Ovary (tissue), 9 donors: ENCODE data around the gene ATP2C1. TPM values are rescaled to one million over a fixed set of nuclear protein-coding genes. Genes with fewer than 3 reads are reported as not detected.

ENCODE experiments used
- DNase-seq, 5 donors: peaks; one replicate each; pipeline ENCODE4 v3.0.0-alpha.2; 2019 to 2020
- H3K27ac ChIP-seq, 2 donors: fragments of 200-600 bp; one replicate each; pipeline versions ENCODE4 v1.5.1 to v1.8.0; 2019 to 2022
- H3K27me3 ChIP-seq: fragments of 200-600 bp; one replicate; pipeline ENCODE4 v1.8.0; 2022
- H3K36me3 ChIP-seq: fragments of 200-600 bp; sonication (generic); one replicate; pipeline ENCODE4 v1.5.1; 2019
- H3K4me1 ChIP-seq: one replicate; pipeline ENCODE4 v1.8.1; 2013; ENCODE audit warnings: mild to moderate bottlenecking, moderate library complexity; ENCODE audit not compliant: insufficient read depth
- H3K4me3 ChIP-seq: fragments of 200-600 bp; sonication (generic); one replicate; pipeline ENCODE4 v1.5.1; 2017
- H3K9me3 ChIP-seq, 2 donors: fragments of 200-600 bp in 1 of 2; sonication (generic) in 1 of 2; one replicate each; pipeline versions ENCODE4 v1.5.1 to v1.8.1; 2013 to 2019; ENCODE audit warnings: mild to moderate bottlenecking in 1 of 2, moderate library complexity in 1 of 2
- EP300 ChIP-seq: sonication (generic); formaldehyde crosslinking; IDR thresholded peaks from one replicate; pipeline ENCODE4 v1.6.1; 2017; ENCODE audit warnings: antibody characterized with exemption
- POLR2A ChIP-seq: fragments of 450-650 bp; IDR thresholded peaks from one replicate; pipeline ENCODE4 v1.6.1; 2017; ENCODE audit warnings: antibody characterized with exemption, mild to moderate bottlenecking, moderate library complexity
- WGBS, 3 donors: extraction: QIAGEN DNeasy Blood & Tissue Kit in 1 of 3; methylation state at CpG; one replicate each; pipeline versions ENCODE4 v1.1.5 to v1.1.7; 2013 to 2017; 5-methylcytosine and 5-hydroxymethylcytosine counted together
- intact Hi-C, 4 donors: fragments of 100-400 bp; cut with DNase I; formaldehyde crosslinking; loops; one replicate each; pipeline versions ENCODE4 v1.11.0 to v1.15.1; 2022 to 2023
- polyA plus RNA-seq, 2 donors: library from polyadenylated mRNA; stranded (reverse); fragments of 200-250 nt in 1 of 2; fragments of 350-450 nt in 1 of 2; fragmentation: Illumina TruSeq in 1 of 2; extraction: RNeasy Lipid Tissue Mini Kit (QIAGEN cat#74804) in 1 of 2; gene quantifications; one replicate each; pipeline ENCODE4 v1.2.3, GENCODE V29; 2013 to 2014
- total RNA-seq, 7 donors: library from RNA; depleted of rRNA in 2 of 7; stranded (reverse); fragments of >200 nt in 2 of 7; fragmentation: NEBNext Ultra II Directional in 3 of 7; extraction: Animal tissue kit (Norgen Biotek cat#: 25700) in 3 of 7; gene quantifications; one replicate each; pipeline versions ENCODE4 v1.1.0 to v1.2.4, GENCODE V29; 2016 to 2023
- TF ChIP-seq, protein P1 (sequence below), 3 donors: fragments of 450-650 bp in 2 of 3; fragments of 200-600 bp in 1 of 3; IDR thresholded peaks; one replicate each; pipeline versions ENCODE4 v1.5.1 to v1.8.0; 2016 to 2022; ENCODE audit warnings: antibody characterized with exemption in 3 of 3, mild to moderate bottlenecking in 1 of 3
- donor health status: DM: no; HTN: no; CAD: no; lungs with moderate emphysema.
- donor health status: DM: no; HTN: no; CAD: no.
- donor health status: Bipolar disorder and iron deficiency.
- donor health status: DM: yes; HTN: yes; CAD: no.
- donor health status: DM: no; HTN: no; CAD: no.
- donor health status: DM: yes; HTN: yes; CAD: no.

ATP2C1 gene
- total and polyA plus RNA-seq, 9 donors, result 27.3 to 88.4 (median 53.0) TPM

DNA sequence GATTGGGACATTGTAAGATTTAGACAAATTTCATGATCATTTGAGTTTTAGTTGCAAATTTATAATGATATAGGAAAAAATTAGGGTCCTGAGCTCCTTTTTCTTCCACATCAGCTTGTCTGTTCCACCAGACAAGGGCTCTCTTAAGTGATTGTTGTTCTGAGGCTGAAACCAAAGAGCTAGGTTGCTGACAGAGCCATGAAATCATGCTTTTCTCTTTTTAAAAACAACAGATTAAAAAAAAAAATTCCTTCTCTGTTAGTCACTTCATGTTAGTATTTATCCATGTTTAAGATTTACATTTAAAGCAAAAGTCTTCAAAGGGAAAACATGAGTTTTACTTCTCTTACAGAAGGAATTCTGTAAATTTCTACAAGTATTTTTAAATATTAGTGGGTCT, 56.8 kb downstream of the ATP2C1 start:
- no peaks in the 10 kb centered on the region for H3K36me3 ChIP-seq

DNA sequence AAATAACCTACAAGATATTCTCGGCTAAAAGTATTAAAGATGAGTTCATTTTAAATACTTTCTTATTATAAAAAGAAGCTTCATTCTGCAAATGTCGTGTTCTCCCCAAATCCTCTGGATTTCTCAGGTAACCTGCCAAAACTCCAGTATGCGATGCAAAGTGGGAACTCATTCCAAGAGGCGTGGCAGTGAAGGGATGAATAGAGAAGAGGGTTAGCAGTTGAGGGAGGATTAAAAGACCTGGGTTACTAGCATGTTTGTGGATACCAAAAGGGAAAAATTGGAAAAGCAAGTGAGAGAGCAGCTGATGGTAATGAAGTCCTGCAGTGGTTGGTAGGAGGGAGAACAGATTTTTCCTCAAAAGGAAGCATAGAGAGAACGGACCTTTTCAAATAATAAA, 61.6 kb downstream of the ATP2C1 start:
- no peak overlapping the region for H3K27ac ChIP-seq
- intact Hi-C loops, result no loop called here
- WGBS, 3 donors, result 78 to 83% (median 81%) methylated on average over 5 of the region's 5 CpGs
- H3K36me3 ChIP-seq, result no peaks in the 10 kb centered on the region
- TF ChIP-seq, protein P1, sequence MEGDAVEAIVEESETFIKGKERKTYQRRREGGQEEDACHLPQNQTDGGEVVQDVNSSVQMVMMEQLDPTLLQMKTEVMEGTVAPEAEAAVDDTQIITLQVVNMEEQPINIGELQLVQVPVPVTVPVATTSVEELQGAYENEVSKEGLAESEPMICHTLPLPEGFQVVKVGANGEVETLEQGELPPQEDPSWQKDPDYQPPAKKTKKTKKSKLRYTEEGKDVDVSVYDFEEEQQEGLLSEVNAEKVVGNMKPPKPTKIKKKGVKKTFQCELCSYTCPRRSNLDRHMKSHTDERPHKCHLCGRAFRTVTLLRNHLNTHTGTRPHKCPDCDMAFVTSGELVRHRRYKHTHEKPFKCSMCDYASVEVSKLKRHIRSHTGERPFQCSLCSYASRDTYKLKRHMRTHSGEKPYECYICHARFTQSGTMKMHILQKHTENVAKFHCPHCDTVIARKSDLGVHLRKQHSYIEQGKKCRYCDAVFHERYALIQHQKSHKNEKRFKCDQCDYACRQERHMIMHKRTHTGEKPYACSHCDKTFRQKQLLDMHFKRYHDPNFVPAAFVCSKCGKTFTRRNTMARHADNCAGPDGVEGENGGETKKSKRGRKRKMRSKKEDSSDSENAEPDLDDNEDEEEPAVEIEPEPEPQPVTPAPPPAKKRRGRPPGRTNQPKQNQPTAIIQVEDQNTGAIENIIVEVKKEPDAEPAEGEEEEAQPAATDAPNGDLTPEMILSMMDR (IDR thresholded peaks at IDR 0.05), result no peak
- TF ChIP-seq EP300 (no peak), POLR2A (no peak)
- DNase-seq, result no peak
- no peaks in the 10 kb centered on the region for H3K4me1 ChIP-seq
- H3K27me3 ChIP-seq, result no peaks in the 10 kb centered on the region
- no peaks in the 10 kb centered on the region for H3K9me3 ChIP-seq
- H3K4me3 ChIP-seq, result no peak overlapping the region

More for the DNA sequence above, 56.8 kb downstream of the ATP2C1 start:
- TF ChIP-seq, protein P1 (IDR thresholded peaks at IDR 0.05), result no peak
- Histone ChIP-seq H3K27ac (no peak overlapping the region), H3K4me1 (no peaks in the 10 kb centered on the region), H3K4me3 (no peak overlapping the region), H3K9me3 (no peaks in the 10 kb centered on the region), H3K27me3 (no peaks in the 10 kb centered on the region)
- DNase-seq, result no peak
- intact Hi-C loops, result no loop called here

DNA sequence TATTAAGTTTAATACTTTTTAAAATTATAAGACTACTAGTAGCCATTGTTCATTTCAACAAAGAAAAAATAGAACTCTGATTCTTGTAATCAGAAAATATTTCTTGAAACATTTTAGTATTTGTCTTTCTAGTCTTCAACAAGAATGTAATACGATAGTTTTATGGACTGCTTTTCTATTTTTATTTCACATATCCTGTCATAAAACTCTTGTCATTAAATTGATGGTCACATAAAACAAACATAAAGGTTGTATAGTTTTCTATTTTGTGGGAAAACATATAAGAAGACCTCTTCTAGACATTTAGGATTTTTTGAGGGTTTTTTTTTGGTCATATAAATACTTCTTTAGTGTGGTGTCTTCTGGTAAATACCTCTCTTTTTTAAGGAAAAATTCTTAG, 62.4 kb downstream of the ATP2C1 start:
- H3K36me3 ChIP-seq, result no peaks in the 10 kb centered on the region
- TF ChIP-seq, protein P1 (IDR thresholded peaks at IDR 0.05), result no peak
- TF ChIP-seq EP300 (no peak), POLR2A (no peak)
- H3K27ac ChIP-seq, result no peak overlapping the region
- no peak overlapping the region for H3K4me3 ChIP-seq
- no peaks in the 10 kb centered on the region for H3K27me3 ChIP-seq
- no peak for DNase-seq
- no peaks in the 10 kb centered on the region for H3K9me3 ChIP-seq
- 65 to 84% (median 80%) methylated on average over 1 of the region's 1 CpG for WGBS, 3 donors
- no peaks in the 10 kb centered on the region for H3K4me1 ChIP-seq
- intact Hi-C loops, result no loop called here

DNA sequence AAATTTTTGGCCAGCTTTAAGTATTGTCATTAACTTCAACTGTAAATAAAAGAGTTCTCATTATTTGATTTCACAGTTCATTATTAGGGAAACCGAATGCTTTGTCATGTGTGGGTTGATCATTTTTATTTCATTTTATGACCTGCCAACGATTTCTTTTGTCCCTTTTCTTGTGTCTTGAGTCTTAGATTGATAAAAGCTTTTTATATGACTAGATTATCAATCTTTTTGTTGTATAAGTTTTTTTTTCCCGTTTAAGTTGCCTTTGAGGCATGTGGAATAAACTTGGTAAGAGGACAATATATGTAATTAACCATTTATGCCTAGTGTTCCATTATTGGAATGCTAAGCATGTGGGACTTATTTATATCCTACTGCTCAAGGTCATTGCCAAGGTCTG, 62.8 kb downstream of the ATP2C1 start:
- H3K27ac ChIP-seq, result no peak overlapping the region
- whole genome bisulfite sequencing, 3 donors, result 65 to 77% (median 69%) methylated on average over 3 of the region's 3 CpGs
- H3K4me3 ChIP-seq, result no peak overlapping the region
- intact Hi-C loops, result no loop called here
- H3K4me1 ChIP-seq, result no peaks in the 10 kb centered on the region
- no peaks in the 10 kb centered on the region for H3K36me3 ChIP-seq
- no peaks in the 10 kb centered on the region for H3K27me3 ChIP-seq
- TF ChIP-seq EP300 (no peak), POLR2A (no peak)
- no peaks in the 10 kb centered on the region for H3K9me3 ChIP-seq
- no peak for DNase-seq

DNA sequence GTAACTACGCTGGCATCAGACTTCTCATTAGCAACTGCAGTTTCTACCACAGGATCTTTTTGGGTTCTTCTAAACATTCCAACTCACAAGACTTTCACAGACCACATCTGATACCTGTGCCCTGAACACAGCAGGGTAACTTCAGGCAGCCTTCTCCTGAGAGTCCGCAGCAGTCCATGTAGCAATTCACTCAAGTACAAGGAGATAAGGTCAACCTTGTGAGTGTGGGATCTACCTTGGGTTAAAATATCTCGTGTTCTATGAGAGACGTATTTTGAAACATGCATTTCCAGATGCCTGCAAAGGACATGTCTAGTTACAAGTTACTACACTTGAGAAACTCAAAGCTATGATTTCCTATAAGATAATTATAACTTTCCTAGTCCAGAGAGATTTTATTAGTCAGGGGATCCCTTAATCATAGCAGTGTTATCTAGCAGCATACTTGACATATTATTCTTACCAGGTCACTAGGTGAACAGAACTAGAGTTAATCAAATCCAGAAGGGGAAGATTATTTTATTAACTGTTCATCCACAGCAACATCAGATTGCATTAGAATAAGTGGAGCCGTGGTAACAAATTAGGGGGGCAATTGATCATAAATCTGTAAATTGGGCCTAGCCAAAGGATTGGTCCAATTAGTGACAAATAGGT, 66.4 kb downstream of the ATP2C1 start:
- Histone ChIP-seq H3K27ac (no peak overlapping the region), H3K36me3 (no peaks in the 10 kb centered on the region), H3K4me3 (no peak overlapping the region), H3K4me1 (no peaks in the 10 kb centered on the region), H3K27me3 (no peaks in the 10 kb centered on the region), H3K9me3 (no peaks in the 10 kb centered on the region)
- DNase-seq, result no peak
- TF ChIP-seq, protein P1 (IDR thresholded peaks at IDR 0.05), result no peak
- no peak for TF ChIP-seq EP300
- no peak for TF ChIP-seq POLR2A
- intact Hi-C loops, result no loop called here
- WGBS, 3 donors, result 95 to 97% (median 95%) methylated on average over 5 of the region's 5 CpGs
